HG03342 (cell line): ENCODE data around the gene AMDHD2.
"Not testable (repeated sequence)": the region's sequence is repeated elsewhere in the genome, so short reads cannot be mapped to it uniquely, and the experiment has no call there.

ENCODE experiments used
- ATAC-seq: cut with Tn5 transposase; IDR thresholded peaks from one replicate; pipeline ENCODE4 v1.9.1; 2021; ENCODE audit warnings: mild to moderate bottlenecking, moderate library complexity; ENCODE audit not compliant: unreplicated experiment

Gene AMDHD2

GRCh38 chr16:2567506-2567905 is 47.3 kb downstream of the AMDHD2 start:
- ATAC-seq: not testable (repeated sequence)

- not testable (repeated sequence) for ATAC-seq
Observed at GRCh38 chr16:2568573-2568972, 48.4 kb downstream of the AMDHD2 start.

GRCh38 chr16:2572704-2573103 is 52.5 kb downstream of the AMDHD2 start:
- ATAC-seq: not testable (repeated sequence)

GRCh38 chr16:2575839-2576238 is 55.7 kb downstream of the AMDHD2 start:
- not testable (repeated sequence) for ATAC-seq

GRCh38 chr16:2577044-2577443 is 56.9 kb downstream of the AMDHD2 start:
- ATAC-seq: not testable (repeated sequence)

GRCh38 chr16:2578905-2579304 is 58.7 kb downstream of the AMDHD2 start:
- ATAC-seq: not testable (repeated sequence)

GRCh38 chr16:2580143-2580542 is 60.0 kb downstream of the AMDHD2 start:
- ATAC-seq: not testable (repeated sequence)

- ATAC-seq: not testable (repeated sequence)
Observed at GRCh38 chr16:2580818-2581217, 60.6 kb downstream of the AMDHD2 start.
